SK-N-MC (cell line): ENCODE results near the gene PTPN12.

ENCODE experiments used
- DNase-seq: peaks from one replicate; pipeline ENCODE4 v3.0.0-alpha.2; 2011; ENCODE audit warnings: low read depth, low spot score
- H3K27ac ChIP-seq: fragments of 200-600 bp; sonication (generic); 2 replicates; pipeline ENCODE4 v1.5.1; 2016; ENCODE audit warnings: mixed run types
- H3K36me3 ChIP-seq: fragments of 200-600 bp; sonication (generic); 2 replicates; pipeline ENCODE4 v1.6.1; 2017; ENCODE audit warnings: antibody characterized with exemption, low read length, mixed read lengths; ENCODE audit not compliant: insufficient read depth
- H3K4me3 ChIP-seq: fragments of 200-600 bp; sonication (generic); 2 replicates; pipeline ENCODE4 v1.5.1; 2016
- H3K9ac ChIP-seq: fragments of 200-600 bp; sonication (generic); 2 replicates; pipeline ENCODE4 v1.8.0; 2017; ENCODE audit warnings: mixed run types, mixed read lengths; ENCODE audit not compliant: insufficient read length
- H3K9me3 ChIP-seq: fragments of 200-600 bp; sonication (generic); 2 replicates; pipeline ENCODE4 v1.6.1; 2017; ENCODE audit warnings: low read depth, mild to moderate bottlenecking, antibody characterized with exemption, low read length, moderate library complexity, mixed read lengths
- EZH2 ChIP-seq: fragments of 200-600 bp; sonication (generic); IDR thresholded peaks from one replicate; pipeline ENCODE4 v1.6.1; 2017; ENCODE audit warnings: antibody characterized with exemption
- FOXP2 ChIP-seq: optimal IDR thresholded peaks from 2 replicates; pipeline ENCODE3; 2011; ENCODE audit warnings: mild to moderate bottlenecking, moderate library complexity; ENCODE audit not compliant: insufficient read depth; ENCODE audit errors: extremely low read length, control extremely low read depth
- POLR2AphosphoS5 ChIP-seq: IDR thresholded peaks from 2 replicates; pipeline ENCODE4 v1.6.1; 2012; ENCODE audit warnings: mild to moderate bottlenecking, low read depth, low read length, borderline replicate concordance

PTPN12 gene

GRCh38 chr7:77674878-77675277, 137.8 kb downstream of the PTPN12 start:
- H3K9ac ChIP-seq, result no peak overlapping the region
- no peak overlapping the region for H3K4me3 ChIP-seq
- no peak for DNase-seq
- H3K27ac ChIP-seq, result no peak overlapping the region
- no peaks in the 10 kb centered on the region for H3K36me3 ChIP-seq
- TF ChIP-seq POLR2AphosphoS5 (no peak), FOXP2 (no peak), EZH2 (no peak)
- H3K9me3 ChIP-seq, result no peaks in the 10 kb centered on the region

DNA sequence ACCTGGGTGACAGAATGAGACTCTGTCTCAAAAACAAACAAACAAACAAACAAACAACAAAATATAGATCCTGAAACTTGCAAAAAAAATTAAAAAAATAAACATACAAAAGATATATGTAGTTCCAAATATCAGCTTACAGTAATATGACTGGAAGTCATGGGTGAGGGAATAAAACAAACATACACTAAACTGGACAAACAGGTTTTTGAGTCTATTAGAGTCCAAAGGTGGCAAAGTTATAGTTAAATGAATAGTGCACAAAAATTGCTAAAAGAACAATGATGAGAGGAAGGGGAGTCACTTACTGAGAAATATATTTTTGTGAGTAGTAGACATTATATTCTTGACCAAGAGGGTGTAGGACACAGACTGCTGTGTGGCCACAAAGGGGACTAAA, 142.5 kb downstream of the PTPN12 start:
- peaks cover 17% of the 10 kb centered on the region; the same call in 1 of the 2 replicates for H3K36me3 ChIP-seq
- DNase-seq, result no peak
- TF ChIP-seq EZH2 (no peak), FOXP2 (no peak), POLR2AphosphoS5 (no peak)
- H3K4me3 ChIP-seq, result no peak overlapping the region
- H3K27ac ChIP-seq, result no peak overlapping the region
- H3K9me3 ChIP-seq, result no peaks in the 10 kb centered on the region
- no peak overlapping the region for H3K9ac ChIP-seq

DNA sequence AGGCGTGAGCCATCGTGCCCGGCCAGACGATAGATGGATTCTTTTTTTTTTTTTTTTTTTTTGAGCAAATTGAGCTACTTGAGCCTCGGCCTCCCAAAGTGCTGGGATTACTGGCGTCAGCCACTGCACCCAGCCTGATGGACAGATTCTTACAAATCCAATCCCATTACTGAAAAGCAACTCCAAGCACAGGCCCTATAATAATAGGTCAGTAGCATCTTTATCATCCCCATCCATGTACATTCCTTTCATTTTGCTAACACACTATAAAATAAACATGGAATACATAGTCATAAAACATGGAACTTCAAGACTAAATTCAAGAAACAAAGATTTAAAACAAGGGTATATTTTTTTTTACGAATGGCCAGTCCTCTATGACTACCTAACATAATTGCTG, 143.2 kb downstream of the PTPN12 start:
- Histone ChIP-seq H3K9ac (no peak overlapping the region), H3K4me3 (no peak overlapping the region), H3K27ac (no peak overlapping the region), H3K9me3 (no peaks in the 10 kb centered on the region), H3K36me3 (peaks cover 17% of the 10 kb centered on the region; the same call in 1 of the 2 replicates)
- no peak for DNase-seq
- TF ChIP-seq FOXP2 (no peak), EZH2 (no peak), POLR2AphosphoS5 (no peak)

DNA sequence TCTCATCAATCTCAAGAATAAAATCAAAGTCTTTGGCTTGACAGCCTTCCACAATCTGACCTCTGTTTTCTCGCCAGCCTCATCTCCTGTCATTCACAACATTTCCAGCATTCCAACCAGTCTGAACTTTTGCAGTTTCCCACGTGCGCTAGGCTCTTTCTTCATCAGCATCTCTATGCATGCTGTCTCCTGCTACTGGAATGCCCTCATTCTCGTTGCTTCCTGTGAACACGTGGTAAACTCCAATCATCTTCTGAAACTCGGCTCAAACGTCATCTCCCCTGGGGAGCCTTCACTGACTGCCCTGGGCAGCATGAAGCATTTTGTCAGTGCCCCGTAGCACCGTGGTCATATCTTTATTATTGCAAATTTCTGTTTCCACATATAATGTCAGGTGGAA, 146.9 kb downstream of the PTPN12 start:
- Histone ChIP-seq H3K4me3 (no peak overlapping the region), H3K9me3 (no peaks in the 10 kb centered on the region), H3K9ac (no peak overlapping the region), H3K27ac (0 out of 2 replicates have a peak overlapping the region, but pooled peaks have one; percentile 52), H3K36me3 (peaks cover 17% of the 10 kb centered on the region; the same call in 1 of the 2 replicates)
- no peak for DNase-seq
- no peak for TF ChIP-seq FOXP2
- no peak for TF ChIP-seq POLR2AphosphoS5
- TF ChIP-seq EZH2, result no peak

GRCh38 chr7:77685233-77685632, 148.1 kb downstream of the PTPN12 start:
- no peak for TF ChIP-seq EZH2
- DNase-seq, result no peak
- H3K27ac ChIP-seq, result no peak overlapping the region
- no peak overlapping the region for H3K4me3 ChIP-seq
- H3K9me3 ChIP-seq, result no peaks in the 10 kb centered on the region
- no peak overlapping the region for H3K9ac ChIP-seq
- H3K36me3 ChIP-seq, result peaks cover 17% of the 10 kb centered on the region; the same call in 1 of the 2 replicates

DNA sequence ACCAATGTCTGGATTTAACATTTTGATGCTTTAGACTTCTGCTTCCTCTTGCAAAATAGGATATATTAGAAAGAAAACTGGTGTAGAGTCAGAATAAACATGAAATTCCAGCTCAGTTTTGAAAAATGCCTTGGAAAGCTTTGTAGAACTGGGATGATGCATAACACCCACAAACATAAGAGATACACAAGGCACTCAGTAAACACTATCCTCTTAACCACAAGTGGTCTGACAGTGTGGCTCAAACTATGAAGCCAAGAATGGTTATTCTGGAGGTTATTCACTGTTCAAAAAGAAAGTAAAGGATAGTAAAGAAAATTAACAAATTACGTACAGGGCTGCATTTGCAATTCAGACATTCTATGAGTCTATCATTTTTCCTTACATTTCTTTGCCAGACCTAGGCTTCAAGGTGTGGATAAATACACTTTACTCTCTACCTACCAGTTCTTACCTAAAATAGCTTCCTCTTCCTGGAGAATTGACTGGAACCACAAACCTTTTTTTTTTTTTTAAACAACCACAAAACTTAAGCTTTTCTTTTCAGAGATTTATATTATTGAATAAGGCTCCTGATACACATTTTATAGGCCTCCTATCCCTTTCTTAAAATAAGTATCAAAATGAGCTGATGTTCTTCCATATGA, 150.1 kb downstream of the PTPN12 start:
- Histone ChIP-seq H3K36me3 (peaks cover 17% of the 10 kb centered on the region; the same call in 1 of the 2 replicates), H3K4me3 (no peak overlapping the region), H3K27ac (no peak overlapping the region), H3K9ac (no peak overlapping the region), H3K9me3 (no peaks in the 10 kb centered on the region)
- DNase-seq, result no peak
- TF ChIP-seq POLR2AphosphoS5 (no peak), FOXP2 (no peak), EZH2 (no peak)

DNA sequence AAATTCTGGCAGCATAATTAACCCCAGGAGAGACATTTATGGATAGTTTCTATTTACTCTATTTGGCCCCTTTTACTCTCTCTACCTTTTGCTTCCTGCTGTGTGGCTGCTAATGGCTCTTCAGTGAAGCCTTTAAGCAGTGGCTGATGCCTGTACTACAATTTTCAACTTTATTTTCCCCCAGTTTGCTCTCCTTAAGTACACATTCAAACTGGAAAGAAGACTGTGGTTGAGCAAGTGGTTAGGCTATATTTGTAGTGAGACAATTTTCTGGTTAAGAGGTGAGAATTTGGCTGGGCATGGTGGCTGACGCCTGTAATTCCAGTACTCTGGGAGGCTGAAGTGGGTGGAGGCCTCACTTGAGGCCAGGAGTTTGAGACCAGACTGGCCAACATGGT, 150.7 kb downstream of the PTPN12 start:
- Histone ChIP-seq H3K9ac (no peak overlapping the region), H3K27ac (no peak overlapping the region), H3K4me3 (no peak overlapping the region), H3K9me3 (no peaks in the 10 kb centered on the region), H3K36me3 (peaks cover 12% of the 10 kb centered on the region; the same call in 1 of the 2 replicates)
- no peak for DNase-seq
- TF ChIP-seq EZH2 (no peak), FOXP2 (no peak), POLR2AphosphoS5 (no peak)
